Measurements from ENCODE around the gene ADCY9.
"Not testable (repeated sequence)": the region's sequence is repeated elsewhere in the genome, so short reads cannot be mapped to it uniquely, and the experiment has no call there.

DNA sequence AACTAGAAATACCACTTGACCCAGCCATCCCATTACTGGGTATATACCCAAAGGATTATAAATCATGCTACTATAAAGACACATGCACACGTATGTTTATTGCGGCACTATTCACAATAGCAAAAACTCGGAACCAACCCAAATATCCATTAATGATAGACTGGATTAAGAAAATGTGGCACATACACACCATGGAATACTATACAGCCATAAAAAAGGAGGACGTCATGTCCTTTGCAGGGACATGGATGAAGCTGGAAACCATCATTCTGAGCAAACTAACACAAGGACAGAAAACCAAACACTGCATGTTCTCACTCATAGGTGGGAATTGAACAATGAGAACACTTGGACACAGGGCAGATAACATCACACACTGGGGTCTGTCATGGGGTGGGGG, 174.1 kb downstream of the ADCY9 start:
- TF ChIP-seq POLR2A (IDR thresholded peaks at IDR 0.05): not testable (repeated sequence)
- TF ChIP-seq, protein P1, sequence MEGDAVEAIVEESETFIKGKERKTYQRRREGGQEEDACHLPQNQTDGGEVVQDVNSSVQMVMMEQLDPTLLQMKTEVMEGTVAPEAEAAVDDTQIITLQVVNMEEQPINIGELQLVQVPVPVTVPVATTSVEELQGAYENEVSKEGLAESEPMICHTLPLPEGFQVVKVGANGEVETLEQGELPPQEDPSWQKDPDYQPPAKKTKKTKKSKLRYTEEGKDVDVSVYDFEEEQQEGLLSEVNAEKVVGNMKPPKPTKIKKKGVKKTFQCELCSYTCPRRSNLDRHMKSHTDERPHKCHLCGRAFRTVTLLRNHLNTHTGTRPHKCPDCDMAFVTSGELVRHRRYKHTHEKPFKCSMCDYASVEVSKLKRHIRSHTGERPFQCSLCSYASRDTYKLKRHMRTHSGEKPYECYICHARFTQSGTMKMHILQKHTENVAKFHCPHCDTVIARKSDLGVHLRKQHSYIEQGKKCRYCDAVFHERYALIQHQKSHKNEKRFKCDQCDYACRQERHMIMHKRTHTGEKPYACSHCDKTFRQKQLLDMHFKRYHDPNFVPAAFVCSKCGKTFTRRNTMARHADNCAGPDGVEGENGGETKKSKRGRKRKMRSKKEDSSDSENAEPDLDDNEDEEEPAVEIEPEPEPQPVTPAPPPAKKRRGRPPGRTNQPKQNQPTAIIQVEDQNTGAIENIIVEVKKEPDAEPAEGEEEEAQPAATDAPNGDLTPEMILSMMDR (IDR thresholded peaks at IDR 0.05): not testable (repeated sequence)
